Head of caudate nucleus (tissue), 42 donors: Measurements from ENCODE around the gene DDR2.
"Not testable (repeated sequence)": the region's sequence is repeated elsewhere in the genome, so short reads cannot be mapped to it uniquely, and the experiment has no call there.

Experiments used
- DNase-seq, 42 donors: peaks; one replicate each; pipeline versions ENCODE4 v3.0.0 to v3.0.0-alpha.2; 2020 to 2021; ENCODE audit warnings: mixed read lengths in 7 of 42
- intact Hi-C: fragments of 100-400 bp; cut with DNase I; formaldehyde crosslinking; loops from one replicate; pipeline ENCODE4 v1.15.0; 2022

Gene DDR2

DNA sequence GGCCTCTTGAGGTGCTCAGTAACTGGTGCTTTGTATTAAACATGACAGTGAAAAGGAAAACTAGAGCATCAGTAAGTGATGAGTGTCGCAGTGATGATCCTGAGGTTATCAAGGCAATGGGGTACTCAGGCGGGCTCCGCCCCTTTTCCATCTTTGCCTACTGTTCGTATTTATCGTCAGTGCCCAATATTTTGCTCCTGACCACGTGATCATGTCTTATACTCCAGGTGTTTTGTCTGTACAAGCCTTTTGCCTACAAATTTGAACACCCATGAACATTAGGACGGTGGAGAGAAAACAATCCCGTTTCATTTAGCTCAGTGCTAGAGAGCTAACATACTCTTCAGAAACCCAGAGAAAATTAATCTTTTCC, 158.7 kb downstream of the DDR2 start:
- intact Hi-C loops: not testable (repeated sequence)
- peak in 13 of 42 donors; percentile 7 to 44 (median 15) for DNase-seq

DNA sequence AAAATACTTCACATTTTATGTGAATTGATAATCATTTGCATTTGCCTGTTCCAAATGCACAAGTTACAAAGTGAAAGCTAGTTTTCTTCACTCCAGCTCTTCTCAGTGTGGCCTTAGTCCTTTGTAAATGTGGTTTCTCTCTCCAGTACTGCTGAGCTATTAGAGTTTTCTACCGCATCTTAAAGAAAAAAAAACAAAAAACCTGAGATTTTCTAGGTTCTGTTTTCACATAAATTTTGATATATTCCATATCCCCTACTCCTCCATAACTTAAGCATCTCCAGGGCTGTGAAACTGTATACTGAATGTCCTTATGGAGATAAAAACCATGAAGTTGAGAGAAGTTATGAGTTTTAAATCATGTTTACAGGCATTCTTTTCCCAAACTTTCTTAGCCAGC, 162.0 kb downstream of the DDR2 start:
- DNase-seq, intact Hi-C loops: not testable (repeated sequence)

- intact Hi-C loops, DNase-seq: not testable (repeated sequence)
Observed at GRCh38 chr1:162796617-162797279, 164.5 kb downstream of the DDR2 start.

- intact Hi-C loops: not testable (repeated sequence)
- DNase-seq: peak in 35 of 42 donors; percentile 5 to 76 (median 45)
Observed at GRCh38 chr1:162799995-162800830, 167.9 kb downstream of the DDR2 start.

DNA sequence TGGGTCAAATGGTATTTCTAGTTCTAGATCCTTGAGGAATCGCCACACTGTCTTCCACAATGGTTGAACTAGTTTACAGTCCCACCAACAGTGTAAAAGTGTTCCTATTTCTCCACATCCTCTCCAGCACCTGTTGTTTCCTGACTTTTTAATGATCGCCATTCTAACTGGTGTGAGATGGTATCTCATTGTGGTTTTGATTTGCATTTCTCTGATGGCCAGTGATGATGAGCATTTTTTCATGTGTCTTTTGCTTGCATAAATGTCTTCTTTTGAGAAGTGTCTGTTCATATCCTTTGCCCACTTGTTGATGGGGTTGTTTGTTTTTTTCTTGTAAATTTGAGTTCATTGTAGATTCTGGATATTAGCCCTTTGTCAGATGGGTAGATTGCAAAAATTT, 175.2 kb downstream of the DDR2 start:
- DNase-seq, intact Hi-C loops: not testable (repeated sequence)

DNA sequence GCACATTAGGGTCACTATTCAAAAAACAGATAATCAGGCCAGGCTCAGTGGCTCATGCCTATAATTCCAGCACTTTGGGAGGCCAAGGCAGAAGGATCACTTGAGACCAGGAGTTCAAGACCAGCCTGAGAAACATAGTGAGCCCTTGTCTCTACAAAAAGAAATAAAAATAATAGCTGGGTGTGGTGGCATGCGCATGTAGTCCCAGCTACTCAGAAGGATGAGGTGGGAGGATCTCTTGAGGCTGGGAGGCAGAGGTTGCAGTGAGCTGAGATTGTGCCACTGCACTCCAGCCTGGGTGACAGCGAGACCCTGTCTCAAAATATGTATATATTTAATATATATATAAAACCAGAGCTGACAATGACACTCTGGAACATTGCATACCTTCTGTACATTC, 180.1 kb downstream of the DDR2 start:
- DNase-seq, intact Hi-C loops: not testable (repeated sequence)

- DNase-seq, intact Hi-C loops: not testable (repeated sequence)
Observed at GRCh38 chr1:162818136-162818535, 185.9 kb downstream of the DDR2 start.

- intact Hi-C loops, DNase-seq: not testable (repeated sequence)
Observed at GRCh38 chr1:162818666-162819065, 186.4 kb downstream of the DDR2 start.

DNA sequence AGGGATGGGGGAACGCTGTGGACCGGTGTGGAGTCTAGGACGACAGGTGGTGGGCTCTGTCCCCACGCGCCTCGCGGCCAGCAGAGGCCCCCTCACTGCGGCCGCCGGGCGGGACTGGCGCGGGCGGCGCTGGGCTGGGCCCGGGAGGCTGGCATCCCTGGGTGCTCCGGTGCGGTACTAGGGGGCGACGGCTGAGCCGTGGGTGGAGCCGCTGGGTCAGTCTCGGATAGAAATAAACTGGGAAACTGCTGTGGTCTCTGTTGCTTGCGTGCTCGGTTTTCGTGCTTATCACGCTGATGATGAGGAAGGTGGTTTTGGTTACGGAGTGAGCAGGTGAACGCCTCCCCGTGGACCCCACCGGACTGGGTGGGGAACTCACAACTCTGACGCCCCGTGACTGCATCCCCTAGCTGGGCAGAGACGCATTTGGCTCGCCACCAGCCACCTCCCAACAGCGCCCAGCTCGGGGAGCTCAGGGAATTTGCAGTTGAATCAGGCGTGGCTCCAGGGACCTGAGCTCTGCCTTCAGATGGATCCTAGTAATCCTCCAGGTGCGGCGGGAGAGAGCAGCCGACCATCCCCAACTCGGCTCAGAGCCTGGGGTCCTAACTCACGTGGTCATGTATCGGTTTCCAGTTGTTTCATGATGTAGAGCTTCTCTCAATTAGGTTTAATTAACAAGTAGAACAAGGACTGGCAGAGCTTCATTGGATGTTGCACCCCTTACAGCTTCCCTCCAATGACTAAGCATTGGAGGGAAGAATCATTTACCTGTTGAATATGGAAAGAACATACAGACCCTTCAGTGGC, 190.3 kb downstream of the DDR2 start:
- intact Hi-C loops: no loop called here

DNA sequence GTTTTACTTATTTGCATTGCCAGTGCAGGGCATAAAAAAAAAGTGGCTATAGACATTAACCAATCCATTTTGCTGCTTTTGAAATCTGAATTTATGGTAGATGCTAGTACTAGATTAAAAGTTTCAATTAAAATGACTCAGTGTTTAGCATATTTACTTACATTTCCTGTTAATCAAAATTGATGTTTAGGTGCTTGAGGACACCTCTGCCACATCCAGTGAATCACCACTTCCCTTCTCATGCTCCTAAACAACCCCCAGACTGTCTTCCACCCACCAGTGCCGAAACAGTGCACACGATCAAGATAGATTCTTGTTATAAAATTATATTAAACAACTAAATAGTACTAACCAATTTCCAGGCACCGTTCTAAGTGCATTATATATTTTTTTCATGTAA, 191.0 kb downstream of the DDR2 start:
- no peak for DNase-seq
- intact Hi-C loops: no loop called here

More for the DNA sequence above, 190.3 kb downstream of the DDR2 start:
- peak in 40 of 42 donors; percentile 7 to 64 (median 28) for DNase-seq

GRCh38 chr1:162823771-162824525, 191.7 kb downstream of the DDR2 start:
- intact Hi-C loops: no loop called here
- no peak for DNase-seq

- intact Hi-C loops: no loop called here
- no peak for DNase-seq
Observed at GRCh38 chr1:162829268-162829667, 197.0 kb downstream of the DDR2 start.

- DNase-seq: no peak
- intact Hi-C loops: no loop called here
Observed at GRCh38 chr1:162832470-162832869, 200.2 kb downstream of the DDR2 start.

DNA sequence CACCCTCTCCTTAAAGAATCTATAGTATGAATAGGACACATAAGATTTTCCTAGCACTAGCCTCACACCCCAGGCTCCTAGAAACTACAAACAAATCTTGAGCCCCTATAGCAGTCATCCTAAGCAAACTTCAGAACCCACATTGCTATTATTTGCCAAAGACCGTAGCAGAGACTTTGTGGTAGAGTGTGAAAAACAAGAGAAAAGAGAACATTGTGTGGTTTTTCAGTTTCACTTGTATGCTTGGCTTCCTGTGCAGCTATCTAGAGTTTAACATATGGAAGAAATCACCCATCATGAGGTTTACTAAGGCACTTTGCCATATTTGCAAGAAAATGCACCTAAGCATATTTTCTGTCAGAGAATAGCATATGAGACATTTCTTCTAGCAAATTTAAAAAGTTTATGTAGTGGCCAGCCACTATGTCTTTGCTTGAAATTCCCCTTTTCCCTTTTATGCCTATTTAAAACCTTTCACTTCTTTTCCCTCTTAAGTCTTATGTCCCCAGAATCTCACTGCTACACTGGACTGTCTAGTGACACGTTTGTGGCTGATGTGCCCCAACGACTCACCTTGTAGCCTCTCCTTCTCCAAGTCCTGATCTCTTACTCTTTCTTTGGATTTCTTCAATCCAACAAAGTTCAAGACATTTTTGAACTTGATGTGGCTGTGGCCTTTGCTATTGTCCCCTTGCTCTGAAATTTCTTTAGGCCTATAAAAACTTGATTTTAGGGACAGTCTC, 203.1 kb downstream of the DDR2 start:
- intact Hi-C loops: no loop called here
- DNase-seq: no peak
